HG03060 (cell line): ENCODE measurements around the gene AOPEP.

Experiments used
- ATAC-seq: cut with Tn5 transposase; IDR thresholded peaks from one replicate; pipeline ENCODE4 v1.9.1; 2021; ENCODE audit warnings: low read depth, moderate number of reproducible peaks; ENCODE audit not compliant: unreplicated experiment

Gene AOPEP

GRCh38 chr9:95024097-95024671 lies 297.7 kb downstream of the AOPEP start:
- no peak for ATAC-seq

DNA sequence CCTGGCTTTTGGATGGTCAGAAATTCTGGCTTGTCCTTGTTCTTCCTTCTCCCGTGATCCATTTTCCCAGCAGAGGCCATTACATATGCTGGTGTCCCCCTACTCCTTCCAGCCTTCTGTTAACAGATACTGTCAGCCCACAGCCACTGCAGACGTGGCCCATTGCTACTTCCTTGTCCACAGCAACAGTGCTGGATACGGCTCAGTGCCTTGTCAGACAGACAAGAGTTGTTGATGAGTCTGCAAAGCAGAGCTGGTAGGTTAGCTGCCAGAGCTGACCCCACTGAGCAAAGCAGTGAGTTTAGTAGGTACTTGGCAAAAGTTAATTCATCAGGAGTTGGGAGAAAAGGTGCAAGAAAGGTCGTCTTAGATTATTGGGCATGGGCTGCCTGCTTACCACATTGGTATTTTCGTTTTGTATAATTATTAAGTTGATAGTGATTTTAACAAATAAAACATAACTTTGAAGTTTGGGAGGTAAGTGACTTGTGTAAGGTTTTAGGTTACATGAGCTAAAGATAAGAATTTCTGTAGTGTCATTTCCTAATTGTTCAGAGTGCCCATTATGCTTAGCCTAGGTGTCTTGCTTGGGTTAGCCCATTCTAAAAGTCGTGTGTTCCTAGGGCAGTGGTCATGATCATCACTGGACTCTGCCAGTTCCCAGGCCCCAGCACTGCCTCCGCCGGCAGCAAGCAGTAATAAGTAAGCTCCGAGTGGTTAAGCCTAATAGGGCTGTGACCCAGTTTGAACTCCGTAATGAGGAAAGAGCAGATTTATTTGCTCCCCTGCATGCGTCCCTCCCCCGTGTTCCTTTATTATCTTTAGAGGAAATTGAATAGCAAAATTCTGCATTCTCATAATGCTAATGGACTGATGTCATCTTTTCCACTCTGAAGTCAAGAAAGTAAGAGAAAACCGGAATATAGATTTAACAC lies 299.0 kb downstream of the AOPEP start:
- ATAC-seq = no peak

- ATAC-seq = no peak
Measured at GRCh38 chr9:95026148-95026524, 299.6 kb downstream of the AOPEP start.

DNA sequence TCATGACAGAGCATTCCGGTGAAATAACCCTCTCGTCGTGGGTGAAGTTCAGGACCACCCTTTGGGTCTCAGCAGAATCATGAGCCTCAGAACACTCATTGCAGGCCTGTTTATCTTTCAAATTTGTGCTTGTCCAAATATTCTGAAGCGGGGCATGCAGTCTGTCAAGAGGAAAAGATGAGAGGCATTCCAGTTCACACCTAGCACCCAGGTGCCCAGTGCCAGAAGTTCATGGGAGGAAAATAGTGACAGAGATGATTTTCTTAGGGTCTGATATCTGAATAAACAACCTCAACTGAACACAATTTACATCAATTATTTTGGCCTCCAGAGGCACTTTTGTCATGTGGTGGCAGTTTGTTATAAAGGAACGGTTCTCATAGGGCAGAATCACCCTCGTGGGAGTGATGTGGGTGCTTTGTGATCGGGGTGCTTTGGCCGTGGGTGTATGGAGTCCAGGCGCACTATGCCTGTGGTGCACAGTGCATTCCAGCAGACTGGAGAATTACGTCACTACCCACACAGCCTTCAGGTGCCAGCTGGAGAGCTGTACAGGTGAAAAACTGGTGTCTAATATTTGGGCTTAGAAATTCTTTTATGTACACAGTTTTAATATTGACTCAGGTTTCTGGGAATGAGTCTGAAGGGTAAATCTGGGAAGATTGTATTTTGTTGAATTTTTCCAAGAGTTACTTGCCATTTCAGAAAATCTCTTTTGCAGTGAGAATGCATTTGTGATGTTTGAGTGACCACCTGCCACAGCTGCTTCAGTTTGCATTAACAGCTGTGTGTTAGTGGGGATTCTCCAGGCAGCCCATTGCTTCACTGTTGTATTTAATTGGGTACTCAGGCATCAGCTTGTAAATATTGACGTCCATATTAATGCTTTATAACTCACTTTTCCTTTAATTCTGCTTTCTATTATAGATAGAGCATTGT lies 301.7 kb downstream of the AOPEP start:
- ATAC-seq = no peak

DNA sequence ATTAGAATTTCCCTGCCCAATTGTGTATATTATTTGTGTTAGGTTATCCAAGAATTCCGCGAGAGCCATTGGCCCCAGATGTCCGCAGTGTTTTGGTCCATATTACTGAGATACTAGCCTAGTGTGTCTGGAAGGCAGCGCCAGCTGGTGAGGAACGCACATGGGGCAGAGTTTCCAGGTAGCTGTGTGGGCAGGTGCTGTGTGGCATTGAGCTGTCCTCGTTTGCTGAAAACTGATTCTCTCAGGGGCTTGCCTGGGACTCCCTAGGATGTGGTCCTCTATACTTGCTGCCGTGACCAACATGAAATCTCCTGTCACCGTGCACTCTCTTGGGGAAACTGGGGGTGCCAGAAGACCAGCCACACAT lies 302.3 kb downstream of the AOPEP start:
- ATAC-seq = no peak

GRCh38 chr9:95029288-95029687 lies 302.8 kb downstream of the AOPEP start:
- ATAC-seq = no peak

GRCh38 chr9:95029720-95030119 lies 303.2 kb downstream of the AOPEP start:
- ATAC-seq = no peak

DNA sequence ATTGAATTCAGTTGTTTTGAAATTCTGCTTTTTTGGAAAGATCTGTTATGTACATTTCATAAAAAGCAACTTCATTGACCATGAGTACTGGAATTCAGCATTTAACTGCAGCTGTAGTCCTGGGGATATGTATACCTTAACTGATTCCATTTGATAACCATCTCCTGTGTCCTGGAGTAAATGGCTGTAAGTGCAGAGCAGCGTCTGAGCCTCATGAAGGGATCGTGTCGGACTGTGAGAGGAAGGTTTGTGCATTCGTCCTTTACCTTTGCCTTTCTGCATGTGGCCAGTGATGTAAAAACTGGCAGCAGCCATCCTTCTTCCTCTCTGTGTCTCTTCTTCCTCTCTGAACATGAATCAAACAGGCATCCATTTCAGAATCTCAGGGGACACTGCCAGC lies 303.8 kb downstream of the AOPEP start:
- no peak for ATAC-seq

DNA sequence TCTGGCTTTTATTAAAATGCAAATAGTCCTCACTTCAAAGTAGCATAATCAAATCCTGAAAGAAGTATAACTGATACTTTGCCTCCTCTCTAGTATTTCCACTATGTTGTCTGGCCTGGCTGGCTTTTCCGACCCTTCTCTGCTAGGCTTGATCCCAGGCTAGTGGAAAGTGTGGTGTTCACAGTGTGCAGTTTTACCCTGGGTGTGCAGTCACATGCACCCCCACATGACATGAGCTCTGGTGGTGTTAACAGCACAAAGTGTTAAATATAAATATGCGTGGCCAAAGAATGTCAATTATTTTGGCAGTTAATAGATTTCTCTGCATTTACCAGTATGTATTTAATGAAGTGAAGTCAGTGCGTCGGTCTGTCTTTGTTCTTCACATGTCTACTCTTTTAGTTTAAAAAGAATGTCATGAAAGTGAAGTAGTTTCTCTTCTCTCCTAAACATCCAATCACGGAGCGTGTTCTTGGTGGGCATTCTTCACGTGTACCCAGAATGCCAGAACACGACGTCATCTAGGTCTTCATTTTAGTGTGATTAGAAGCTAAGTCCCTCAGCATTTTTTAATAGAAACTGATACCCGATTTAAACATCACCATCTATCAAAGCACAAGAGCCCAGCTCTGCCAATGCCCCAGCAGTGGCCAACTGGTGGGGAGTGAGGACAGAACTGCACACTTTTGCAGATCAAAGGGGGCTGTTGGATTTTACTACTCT lies 304.6 kb downstream of the AOPEP start:
- no peak for ATAC-seq

- no peak for ATAC-seq
Measured at GRCh38 chr9:95031711-95032461, 305.4 kb downstream of the AOPEP start.

GRCh38 chr9:95032580-95033341 lies 306.3 kb downstream of the AOPEP start:
- ATAC-seq = no peak

DNA sequence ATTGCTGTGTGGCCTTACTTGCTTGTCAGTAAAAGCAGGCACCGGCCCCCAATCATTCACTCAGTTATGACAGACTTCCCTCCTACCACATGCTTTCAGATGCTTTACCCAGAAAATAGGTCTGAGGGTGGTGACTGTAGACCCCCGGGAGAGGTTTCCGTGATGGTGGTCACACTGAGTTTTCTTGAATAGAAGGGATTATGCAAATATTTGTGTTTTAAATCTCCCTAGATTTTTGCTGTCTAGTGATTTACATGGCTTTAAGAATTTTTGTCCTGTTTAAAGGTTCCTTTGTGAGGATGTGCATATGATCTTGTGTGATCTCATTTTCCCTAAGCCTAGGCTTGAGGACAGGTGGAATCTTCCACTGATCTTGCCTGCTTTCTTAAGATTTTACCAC lies 309.3 kb downstream of the AOPEP start:
- ATAC-seq = no peak

DNA sequence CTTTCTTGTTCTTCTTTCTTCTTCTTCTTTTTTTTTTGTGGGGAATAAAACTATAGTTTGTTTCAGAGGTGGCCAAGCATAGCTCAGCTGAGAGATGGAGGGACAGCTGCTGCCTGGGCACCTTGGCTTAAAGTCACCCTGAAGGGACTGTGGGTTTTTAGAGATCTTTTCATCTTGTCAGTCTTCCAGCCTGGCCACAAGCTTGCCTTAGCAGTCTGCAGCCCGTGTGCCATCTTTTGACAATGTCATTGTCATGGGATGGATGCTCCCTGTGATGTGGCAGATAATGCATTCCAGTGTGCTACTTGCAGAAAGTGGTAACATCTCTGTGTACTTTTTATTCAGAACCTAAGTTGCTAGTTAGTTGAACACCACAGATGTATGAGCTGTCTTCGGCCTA lies 310.2 kb downstream of the AOPEP start:
- ATAC-seq = no peak

GRCh38 chr9:95037789-95038521 lies 311.5 kb downstream of the AOPEP start:
- ATAC-seq = no peak

DNA sequence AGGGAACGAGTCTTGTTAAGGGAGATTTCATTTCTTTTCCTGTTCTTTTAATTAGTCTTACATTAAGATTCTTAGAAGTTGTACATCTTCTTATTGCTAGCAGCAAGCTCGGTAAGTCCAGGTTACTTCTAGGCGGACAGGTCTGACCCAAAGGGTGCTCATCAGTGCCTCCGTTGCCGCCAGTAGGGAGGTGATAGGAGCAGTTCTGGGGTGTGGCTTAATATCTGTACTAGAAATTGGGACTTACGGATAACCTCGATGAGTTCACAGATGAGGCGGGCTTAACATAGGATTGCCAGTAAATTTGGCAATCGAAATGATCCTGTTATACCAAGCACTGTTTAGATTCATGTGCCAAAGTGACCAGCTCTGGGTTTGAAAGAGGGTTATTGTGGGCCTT lies 312.2 kb downstream of the AOPEP start:
- ATAC-seq = no peak

- no peak for ATAC-seq
Measured at GRCh38 chr9:95040106-95040505, 313.6 kb downstream of the AOPEP start.

DNA sequence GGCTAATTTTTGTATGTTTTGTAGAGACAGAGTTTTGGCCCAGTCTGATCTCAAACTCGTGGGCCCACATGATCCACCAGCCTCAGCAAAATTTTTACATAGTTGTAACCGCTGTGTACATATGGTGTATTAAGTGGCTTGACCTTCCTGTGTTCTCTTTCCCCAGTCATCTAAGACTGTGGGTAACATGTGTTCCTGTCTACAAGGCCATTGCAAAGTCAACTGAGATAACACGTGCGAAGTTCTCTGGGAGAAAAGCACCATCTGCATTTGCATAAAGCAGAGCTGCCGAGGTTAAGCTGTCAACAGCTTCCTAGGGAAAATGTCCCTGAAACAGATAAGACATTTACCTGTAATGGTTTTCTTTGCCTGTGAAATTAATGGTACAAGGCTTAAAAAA lies 317.3 kb downstream of the AOPEP start:
- ATAC-seq = no peak

GRCh38 chr9:95044731-95045508 lies 318.4 kb downstream of the AOPEP start:
- ATAC-seq = no peak
